ENCODE data around the gene HYCC2. TPM values are rescaled to one million over a fixed set of nuclear protein-coding genes. Genes with fewer than 3 reads are reported as not detected.

Gene HYCC2
- total and polyA plus RNA-seq, 2 donors from 2014 or later = 4.0 to 30.1 TPM

DNA sequence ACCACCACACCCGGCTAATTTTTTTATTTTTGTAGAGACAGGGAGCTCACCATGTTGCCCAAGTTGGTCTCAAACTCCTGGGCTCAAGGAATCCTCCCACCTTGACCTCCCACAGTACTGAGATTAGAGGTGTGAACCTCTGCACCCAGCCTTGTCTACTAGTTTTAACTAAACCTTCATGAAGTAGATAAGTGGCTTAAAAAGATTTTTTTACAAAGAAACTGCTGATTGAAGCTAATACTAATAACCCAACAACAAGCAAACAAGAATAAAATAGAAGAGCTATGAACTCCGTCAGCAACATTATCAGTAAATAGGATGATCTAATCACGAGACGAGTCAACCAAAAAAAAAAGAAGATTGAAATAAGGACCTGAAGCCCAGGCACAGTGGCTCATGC is 19.1 kb upstream of the HYCC2 start:
- intact Hi-C loops (cut with DNase I) = no loop called here
- FAIRE-seq (no peak), DNase-seq (no peak)
- no peaks in the 10 kb centered on the region for H3K27me3 ChIP-seq (ENCODE audit: control insufficient read depth, insufficient read depth, low read length)
- peak overlapping the region in 1 of 3 donors; percentile 49 for H3K4me3 ChIP-seq (ENCODE audit: low read length in 3 of 3)
- no peak overlapping the region for H3K9ac ChIP-seq (ENCODE audit: low read length in 3 of 3)
- TF ChIP-seq, protein P1, sequence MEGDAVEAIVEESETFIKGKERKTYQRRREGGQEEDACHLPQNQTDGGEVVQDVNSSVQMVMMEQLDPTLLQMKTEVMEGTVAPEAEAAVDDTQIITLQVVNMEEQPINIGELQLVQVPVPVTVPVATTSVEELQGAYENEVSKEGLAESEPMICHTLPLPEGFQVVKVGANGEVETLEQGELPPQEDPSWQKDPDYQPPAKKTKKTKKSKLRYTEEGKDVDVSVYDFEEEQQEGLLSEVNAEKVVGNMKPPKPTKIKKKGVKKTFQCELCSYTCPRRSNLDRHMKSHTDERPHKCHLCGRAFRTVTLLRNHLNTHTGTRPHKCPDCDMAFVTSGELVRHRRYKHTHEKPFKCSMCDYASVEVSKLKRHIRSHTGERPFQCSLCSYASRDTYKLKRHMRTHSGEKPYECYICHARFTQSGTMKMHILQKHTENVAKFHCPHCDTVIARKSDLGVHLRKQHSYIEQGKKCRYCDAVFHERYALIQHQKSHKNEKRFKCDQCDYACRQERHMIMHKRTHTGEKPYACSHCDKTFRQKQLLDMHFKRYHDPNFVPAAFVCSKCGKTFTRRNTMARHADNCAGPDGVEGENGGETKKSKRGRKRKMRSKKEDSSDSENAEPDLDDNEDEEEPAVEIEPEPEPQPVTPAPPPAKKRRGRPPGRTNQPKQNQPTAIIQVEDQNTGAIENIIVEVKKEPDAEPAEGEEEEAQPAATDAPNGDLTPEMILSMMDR (IDR thresholded peaks at IDR 0.05; ENCODE audit: borderline replicate concordance, extremely low read depth, insufficient read depth) = no peak
- peaks cover 0 to 2% (median 0%) of the 10 kb centered on the region in 3 donors for H3K36me3 ChIP-seq (ENCODE audit: control insufficient read depth in 2 of 3, insufficient read depth in 3 of 3, low read length in 3 of 3)
- no peaks in the 10 kb centered on the region for H3K9me3 ChIP-seq (ENCODE audit: control insufficient read depth in 2 of 3, insufficient read depth in 1 of 3, low read length in 3 of 3)
- no peaks in the 10 kb centered on the region for H3K4me1 ChIP-seq (ENCODE audit: control insufficient read depth in 2 of 3, insufficient read depth in 2 of 3, low read depth in 1 of 3, low read length in 3 of 3)
- H3K27ac ChIP-seq (ENCODE audit: low read depth in 2 of 2, low read length in 2 of 2) = no peak overlapping the region

GRCh38 chr2:201084863-201085262 is 13.4 kb upstream of the HYCC2 start:
- no peak for FAIRE-seq

GRCh38 chr2:201074996-201075395 is 3.5 kb upstream of the HYCC2 start:
- no peak overlapping the region for H3K9ac ChIP-seq (ENCODE audit: low read length in 3 of 3)

More at GRCh38 chr2:201084863-201085262, 13.4 kb upstream of the HYCC2 start:
- TF ChIP-seq, protein P1 (IDR thresholded peaks at IDR 0.05; ENCODE audit: borderline replicate concordance, extremely low read depth, insufficient read depth) = no peak
- intact Hi-C loops (cut with DNase I) = no loop called here
- no peaks in the 10 kb centered on the region for H3K4me1 ChIP-seq (ENCODE audit: control insufficient read depth in 2 of 3, insufficient read depth in 2 of 3, low read depth in 1 of 3, low read length in 3 of 3)
- H3K27me3 ChIP-seq (ENCODE audit: control insufficient read depth, insufficient read depth, low read length) = no peaks in the 10 kb centered on the region
- H3K27ac ChIP-seq (ENCODE audit: low read depth in 2 of 2, low read length in 2 of 2) = no peak overlapping the region
- H3K4me3 ChIP-seq (ENCODE audit: low read length in 3 of 3) = no peak overlapping the region
- no peak for DNase-seq
- peaks cover 0 to 9% (median 0%) of the 10 kb centered on the region in 3 donors for H3K36me3 ChIP-seq (ENCODE audit: control insufficient read depth in 2 of 3, insufficient read depth in 3 of 3, low read length in 3 of 3)
- no peak overlapping the region for H3K9ac ChIP-seq (ENCODE audit: low read length in 3 of 3)
- H3K9me3 ChIP-seq (ENCODE audit: control insufficient read depth in 2 of 3, insufficient read depth in 1 of 3, low read length in 3 of 3) = no peaks in the 10 kb centered on the region

More at GRCh38 chr2:201074996-201075395, 3.5 kb upstream of the HYCC2 start:
- DNase-seq (no peak), FAIRE-seq (no peak)
- no peaks in the 10 kb centered on the region for H3K9me3 ChIP-seq (ENCODE audit: control insufficient read depth in 2 of 3, insufficient read depth in 1 of 3, low read length in 3 of 3)
- H3K27me3 ChIP-seq (ENCODE audit: control insufficient read depth, insufficient read depth, low read length) = no peaks in the 10 kb centered on the region
- peaks cover 0 to 5% (median 0%) of the 10 kb centered on the region in 3 donors for H3K36me3 ChIP-seq (ENCODE audit: control insufficient read depth in 2 of 3, insufficient read depth in 3 of 3, low read length in 3 of 3)
- H3K4me3 ChIP-seq (ENCODE audit: low read length in 3 of 3) = no peak overlapping the region
- intact Hi-C loops (cut with DNase I) = no loop called here
- TF ChIP-seq, protein P1 (IDR thresholded peaks at IDR 0.05; ENCODE audit: borderline replicate concordance, extremely low read depth, insufficient read depth) = no peak
- no peak overlapping the region for H3K27ac ChIP-seq (ENCODE audit: low read depth in 2 of 2, low read length in 2 of 2)
- H3K4me1 ChIP-seq (ENCODE audit: control insufficient read depth in 2 of 3, insufficient read depth in 2 of 3, low read depth in 1 of 3, low read length in 3 of 3) = peaks cover 0 to 9% (median 2%) of the 10 kb centered on the region in 3 donors

All from kidney (tissue), 14 donors.